Measurements from ENCODE around the gene CTNND1. TPM values are rescaled to one million over a fixed set of nuclear protein-coding genes. Genes with fewer than 3 reads are reported as not detected.
"Not testable (repeated sequence)": the region's sequence is repeated elsewhere in the genome, so short reads cannot be mapped to it uniquely, and the experiment has no call there.

CTNND1 gene
- total RNA-seq, 1 donor: 199 TPM

- no peak overlapping the region for H3K4me3 ChIP-seq (ENCODE audit: low read depth, low read length)
- TF ChIP-seq CTCF (IDR thresholded peaks at IDR 0.05; ENCODE audit: insufficient read depth, low read depth, low read length): no peak
- no peak for DNase-seq (ENCODE audit: low read depth)
These were observed 54.3 kb downstream of the CTNND1 start for GRCh38 chr11:57815877-57816276.

- no peak for TF ChIP-seq CTCF (IDR thresholded peaks at IDR 0.05; ENCODE audit: insufficient read depth, low read depth, low read length)
- H3K4me3 ChIP-seq (ENCODE audit: low read depth, low read length): no peak overlapping the region
- DNase-seq (ENCODE audit: low read depth): no peak
These were observed 57.2 kb downstream of the CTNND1 start for GRCh38 chr11:57818812-57819211.

GRCh38 chr11:57819252-57819979, 57.8 kb downstream of the CTNND1 start:
- no peak for DNase-seq (ENCODE audit: low read depth)
- TF ChIP-seq CTCF (IDR thresholded peaks at IDR 0.05; ENCODE audit: insufficient read depth, low read depth, low read length): no peak
- no peak overlapping the region for H3K4me3 ChIP-seq (ENCODE audit: low read depth, low read length)

GRCh38 chr11:57823859-57824258, 62.3 kb downstream of the CTNND1 start:
- H3K4me3 ChIP-seq (ENCODE audit: low read depth, low read length): no peak overlapping the region
- TF ChIP-seq CTCF (IDR thresholded peaks at IDR 0.05; ENCODE audit: insufficient read depth, low read depth, low read length): no peak
- no peak for DNase-seq (ENCODE audit: low read depth)

- DNase-seq (ENCODE audit: low read depth): no peak
- TF ChIP-seq CTCF (IDR thresholded peaks at IDR 0.05; ENCODE audit: insufficient read depth, low read depth, low read length): no peak
- H3K4me3 ChIP-seq (ENCODE audit: low read depth, low read length): no peak overlapping the region
These were observed 73.2 kb downstream of the CTNND1 start for GRCh38 chr11:57834852-57835251.

- not testable (repeated sequence) for DNase-seq (ENCODE audit: low read depth); H3K4me3 ChIP-seq (ENCODE audit: low read depth, low read length)
These were observed 77.0 kb downstream of the CTNND1 start for GRCh38 chr11:57838609-57839008.

- DNase-seq (ENCODE audit: low read depth): no peak
- no peak for TF ChIP-seq CTCF (IDR thresholded peaks at IDR 0.05; ENCODE audit: insufficient read depth, low read depth, low read length)
- H3K4me3 ChIP-seq (ENCODE audit: low read depth, low read length): no peak overlapping the region
These were observed 81.3 kb downstream of the CTNND1 start for GRCh38 chr11:57842873-57843272.

All from fibroblast of villous mesenchyme (primary cell).